Measurements from ENCODE around the gene PKNOX2. TPM values are rescaled to one million over a fixed set of nuclear protein-coding genes. Genes with fewer than 3 reads are reported as not detected.

PKNOX2 gene
- total RNA-seq, 5 donors from 2014 or later (not counting 1 experiment from before 2014, with no cell fraction given): 0.55 TPM; not detected in 4

GRCh38 chr11:125331357-125332035 is 166.9 kb downstream of the PKNOX2 start:
- Mint-ChIP-seq H3K9me3 (no peaks in the 10 kb centered on the region), H3K27me3 (peaks cover 9 to 14% of the 10 kb centered on the region in 2 donors), H3K4me1 (peaks cover 0 to 10% (median 2%) of the 10 kb centered on the region in 3 donors), H3K36me3 (no peaks in the 10 kb centered on the region), H3K27ac (no peak overlapping the region), H3K4me3 (no peak overlapping the region)
- no peak overlapping the region for H3K27ac ChIP-seq (ENCODE audit: low read length)
- ATAC-seq (replicated peaks in 1 of 4): no peak
- H3K4me3 ChIP-seq (ENCODE audit: control insufficient read depth in 1 of 2, extremely low read depth in 1 of 2, low read length in 1 of 2): no peak overlapping the region
- ChIA-PET POLR2A (no interaction called here), CTCF (interaction anchor here in 1 of 2 donors (0.6 kb wide), 1 partner anchor 19 kb away, joined by 7 read pairs; no protein-coding TSS in a partner anchor)
- 64% methylated on average over 3 of the region's 9 CpGs for WGBS (ENCODE audit: insufficient coverage)
- DNase-seq: no peak
- H3K4me1 ChIP-seq (ENCODE audit: control insufficient read depth in 1 of 2, extremely low read depth in 1 of 2, insufficient read depth in 2 of 2, low read length in 2 of 2): no peaks in the 10 kb centered on the region
- H3K36me3 ChIP-seq (ENCODE audit: control insufficient read depth in 2 of 2, extremely low read depth in 1 of 2, insufficient read depth in 1 of 2, low read length in 1 of 2): no peaks in the 10 kb centered on the region
- H3K27me3 ChIP-seq (replicated peaks in 1 of 2; ENCODE audit: control insufficient read depth in 2 of 2, extremely low read depth in 1 of 2, insufficient read depth in 2 of 2, low read length in 1 of 2): peaks cover 2 to 32% of the 10 kb centered on the region in 2 experiments
- H3K9me3 ChIP-seq: no peaks in the 10 kb centered on the region

DNA sequence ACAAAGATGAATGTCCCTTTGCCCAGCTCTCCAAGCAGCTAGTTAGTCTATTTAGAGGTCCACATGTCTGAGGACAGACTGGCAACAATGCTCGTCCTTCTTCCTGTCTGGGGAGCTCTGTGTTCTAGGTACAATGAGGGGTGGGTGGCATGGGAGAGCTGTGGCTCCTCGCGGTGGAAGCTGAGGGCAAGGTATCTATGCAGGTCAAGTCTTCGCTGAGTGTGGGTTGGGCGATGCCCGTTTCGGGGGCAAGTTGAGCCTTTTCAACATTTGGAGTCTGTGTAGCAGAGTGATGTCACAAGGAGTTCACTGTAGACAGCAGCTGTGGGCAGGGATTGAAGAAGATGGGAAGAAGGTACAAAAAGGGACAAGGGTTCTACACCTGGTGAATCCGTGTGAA is 168.3 kb downstream of the PKNOX2 start:
- CTCF ChIA-PET: no interaction called here
- H3K27ac Mint-ChIP-seq: no peak overlapping the region

GRCh38 chr11:125333354-125334073 is 169.0 kb downstream of the PKNOX2 start:
- no CpG with 5 or more reads among the region's 7 CpGs for WGBS (ENCODE audit: insufficient coverage)
- Histone ChIP-seq H3K4me3 (ENCODE audit: control insufficient read depth in 1 of 2, extremely low read depth in 1 of 2, low read length in 1 of 2) (no peak overlapping the region), H3K27me3 (replicated peaks in 1 of 2; ENCODE audit: control insufficient read depth in 2 of 2, extremely low read depth in 1 of 2, insufficient read depth in 2 of 2, low read length in 1 of 2) (peaks cover 0 to 21% of the 10 kb centered on the region in 2 experiments), H3K27ac (ENCODE audit: low read length) (no peak overlapping the region), H3K9me3 (no peaks in the 10 kb centered on the region), H3K4me1 (ENCODE audit: control insufficient read depth in 1 of 2, extremely low read depth in 1 of 2, insufficient read depth in 2 of 2, low read length in 2 of 2) (no peaks in the 10 kb centered on the region), H3K36me3 (ENCODE audit: control insufficient read depth in 2 of 2, extremely low read depth in 1 of 2, insufficient read depth in 1 of 2, low read length in 1 of 2) (no peaks in the 10 kb centered on the region)
- Mint-ChIP-seq H3K9me3 (no peaks in the 10 kb centered on the region), H3K4me3 (no peak overlapping the region), H3K4me1 (peaks cover 0 to 10% (median 2%) of the 10 kb centered on the region in 3 donors), H3K27me3 (peaks cover 18 to 20% of the 10 kb centered on the region in 2 donors), H3K36me3 (no peaks in the 10 kb centered on the region), H3K27ac (no peak overlapping the region)
- DNase-seq (no peak), ATAC-seq (replicated peaks in 1 of 4) (no peak)
- POLR2A ChIA-PET: no interaction called here
- CTCF ChIA-PET: no interaction called here

More for the DNA sequence above, 168.3 kb downstream of the PKNOX2 start:
- ATAC-seq (replicated peaks in 1 of 4): no peak
- DNase-seq: no peak
- H3K4me3 Mint-ChIP-seq: no peak overlapping the region
- Histone ChIP-seq H3K4me1 (ENCODE audit: control insufficient read depth in 1 of 2, extremely low read depth in 1 of 2, insufficient read depth in 2 of 2, low read length in 2 of 2) (no peaks in the 10 kb centered on the region), H3K4me3 (ENCODE audit: control insufficient read depth in 1 of 2, extremely low read depth in 1 of 2, low read length in 1 of 2) (no peak overlapping the region), H3K27me3 (replicated peaks in 1 of 2; ENCODE audit: control insufficient read depth in 2 of 2, extremely low read depth in 1 of 2, insufficient read depth in 2 of 2, low read length in 1 of 2) (peaks cover 0 to 21% of the 10 kb centered on the region in 2 experiments), H3K36me3 (ENCODE audit: control insufficient read depth in 2 of 2, extremely low read depth in 1 of 2, insufficient read depth in 1 of 2, low read length in 1 of 2) (no peaks in the 10 kb centered on the region), H3K27ac (ENCODE audit: low read length) (no peak overlapping the region), H3K9me3 (no peaks in the 10 kb centered on the region)
- peaks cover 14 to 17% of the 10 kb centered on the region in 2 donors for H3K27me3 Mint-ChIP-seq
- no peaks in the 10 kb centered on the region for H3K36me3 Mint-ChIP-seq
- 89% methylated on average over 8 of the region's 8 CpGs for WGBS (ENCODE audit: insufficient coverage)
- POLR2A ChIA-PET: no interaction called here
- no peaks in the 10 kb centered on the region for H3K9me3 Mint-ChIP-seq
- peaks cover 0 to 10% (median 2%) of the 10 kb centered on the region in 3 donors for H3K4me1 Mint-ChIP-seq

DNA sequence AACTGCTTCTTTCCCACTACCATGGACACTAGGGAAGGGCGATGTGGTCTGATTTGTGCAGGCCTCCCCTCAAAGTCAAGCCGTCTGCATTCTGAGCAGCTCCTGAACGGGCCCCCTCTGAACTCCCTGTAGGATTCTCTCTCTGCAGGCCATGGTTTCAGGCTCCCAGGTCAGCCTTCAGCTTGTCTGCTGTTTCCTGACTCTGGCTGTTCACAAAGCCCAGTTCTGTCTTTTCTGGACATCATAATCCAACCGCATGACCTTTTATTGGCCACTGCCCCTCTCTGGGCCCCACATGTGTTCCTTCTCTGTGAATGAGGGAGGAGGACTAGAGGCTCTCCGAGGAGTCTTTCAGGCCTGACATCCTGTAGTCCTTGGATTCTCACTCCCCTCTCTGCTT is 170.6 kb downstream of the PKNOX2 start:
- ATAC-seq (replicated peaks in 1 of 4) (no peak), DNase-seq (no peak)
- H3K27ac Mint-ChIP-seq: no peak overlapping the region
- peaks cover 17% of the 10 kb centered on the region in 2 donors for H3K27me3 Mint-ChIP-seq
- H3K36me3 Mint-ChIP-seq: no peaks in the 10 kb centered on the region
- Histone ChIP-seq H3K4me1 (ENCODE audit: control insufficient read depth in 1 of 2, extremely low read depth in 1 of 2, insufficient read depth in 2 of 2, low read length in 2 of 2) (no peaks in the 10 kb centered on the region), H3K27ac (ENCODE audit: low read length) (no peak overlapping the region), H3K27me3 (replicated peaks in 1 of 2; ENCODE audit: control insufficient read depth in 2 of 2, extremely low read depth in 1 of 2, insufficient read depth in 2 of 2, low read length in 1 of 2) (peaks cover 0 to 20% of the 10 kb centered on the region in 2 experiments), H3K36me3 (ENCODE audit: control insufficient read depth in 2 of 2, extremely low read depth in 1 of 2, insufficient read depth in 1 of 2, low read length in 1 of 2) (no peaks in the 10 kb centered on the region), H3K4me3 (ENCODE audit: control insufficient read depth in 1 of 2, extremely low read depth in 1 of 2, low read length in 1 of 2) (no peak overlapping the region), H3K9me3 (no peaks in the 10 kb centered on the region)
- ChIA-PET CTCF (interaction anchor here in 1 of 2 donors (0.5 kb wide), 1 partner anchor 14 kb away, joined by 4 read pairs; no protein-coding TSS in a partner anchor), POLR2A (no interaction called here)
- H3K9me3 Mint-ChIP-seq: no peaks in the 10 kb centered on the region
- 74% methylated on average over 4 of the region's 5 CpGs for WGBS (ENCODE audit: insufficient coverage)
- H3K4me3 Mint-ChIP-seq: no peak overlapping the region
- peaks cover 0 to under 1% (median 0%) of the 10 kb centered on the region in 3 donors for H3K4me1 Mint-ChIP-seq

GRCh38 chr11:125337836-125338834 is 173.6 kb downstream of the PKNOX2 start:
- H3K9me3 ChIP-seq: no peaks in the 10 kb centered on the region
- no peaks in the 10 kb centered on the region for H3K36me3 Mint-ChIP-seq
- POLR2A ChIA-PET: no interaction called here
- no peak for ATAC-seq (replicated peaks in 1 of 4)
- H3K27ac Mint-ChIP-seq: no peak overlapping the region
- 81% methylated on average over 7 of the region's 11 CpGs for whole genome bisulfite sequencing (ENCODE audit: insufficient coverage)
- no peaks in the 10 kb centered on the region for H3K9me3 Mint-ChIP-seq
- no peak overlapping the region for H3K4me3 Mint-ChIP-seq
- peaks cover 0 to 18% of the 10 kb centered on the region in 2 experiments for H3K27me3 ChIP-seq (replicated peaks in 1 of 2; ENCODE audit: control insufficient read depth in 2 of 2, extremely low read depth in 1 of 2, insufficient read depth in 2 of 2, low read length in 1 of 2)
- CTCF ChIA-PET: no interaction called here
- no peak for DNase-seq
- H3K4me1 ChIP-seq (ENCODE audit: control insufficient read depth in 1 of 2, extremely low read depth in 1 of 2, insufficient read depth in 2 of 2, low read length in 2 of 2): no peaks in the 10 kb centered on the region
- no peaks in the 10 kb centered on the region for H3K36me3 ChIP-seq (ENCODE audit: control insufficient read depth in 2 of 2, extremely low read depth in 1 of 2, insufficient read depth in 1 of 2, low read length in 1 of 2)
- peaks cover 11 to 20% of the 10 kb centered on the region in 2 donors for H3K27me3 Mint-ChIP-seq
- no peak overlapping the region for H3K27ac ChIP-seq (ENCODE audit: low read length)
- no peaks in the 10 kb centered on the region for H3K4me1 Mint-ChIP-seq
- H3K4me3 ChIP-seq (ENCODE audit: control insufficient read depth in 1 of 2, extremely low read depth in 1 of 2, low read length in 1 of 2): no peak overlapping the region
